ENCODE results near the gene SYT14.
"Not testable (repeated sequence)": the region's sequence is repeated elsewhere in the genome, so short reads cannot be mapped to it uniquely, and the experiment has no call there.

The SYT14 gene

DNA sequence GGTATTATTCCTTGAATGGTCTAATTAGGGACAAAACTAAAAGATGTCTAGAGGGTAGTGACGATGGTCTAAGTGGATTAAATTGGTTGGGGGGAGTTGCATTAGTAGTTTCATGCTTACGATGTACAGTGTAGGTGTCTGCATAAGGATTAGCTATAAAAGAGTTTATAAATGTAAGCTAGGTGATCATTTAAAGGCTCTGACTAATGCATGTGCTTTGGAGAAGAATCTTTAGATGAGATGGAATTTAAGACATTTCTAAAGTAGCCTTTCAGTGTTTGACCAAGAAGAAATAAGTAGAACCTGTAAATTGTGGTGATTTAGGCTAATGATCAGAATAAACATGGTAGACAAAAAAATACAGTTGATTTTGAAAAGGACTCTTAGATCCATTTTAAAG is 7.4 kb downstream of the SYT14 start:
- no peak for DNase-seq

DNA sequence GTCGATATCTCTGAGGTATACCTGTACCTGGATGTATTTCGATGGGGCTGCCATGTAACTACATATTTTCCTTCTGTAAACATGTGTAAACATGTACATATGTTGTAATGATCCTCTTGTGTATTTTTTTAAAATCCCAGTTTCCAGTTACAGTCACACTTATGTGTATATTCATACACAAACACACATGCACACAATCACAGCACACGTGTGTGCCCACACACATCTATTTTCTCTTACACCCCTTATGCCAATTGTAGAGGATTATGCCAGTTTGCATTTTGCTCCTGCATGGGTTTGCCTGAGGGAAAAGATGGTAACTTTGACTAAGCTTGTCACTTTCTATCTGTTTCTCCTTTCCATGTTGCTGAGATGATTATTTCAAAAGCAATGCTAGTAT is 10.1 kb downstream of the SYT14 start:
- no peak for DNase-seq

DNA sequence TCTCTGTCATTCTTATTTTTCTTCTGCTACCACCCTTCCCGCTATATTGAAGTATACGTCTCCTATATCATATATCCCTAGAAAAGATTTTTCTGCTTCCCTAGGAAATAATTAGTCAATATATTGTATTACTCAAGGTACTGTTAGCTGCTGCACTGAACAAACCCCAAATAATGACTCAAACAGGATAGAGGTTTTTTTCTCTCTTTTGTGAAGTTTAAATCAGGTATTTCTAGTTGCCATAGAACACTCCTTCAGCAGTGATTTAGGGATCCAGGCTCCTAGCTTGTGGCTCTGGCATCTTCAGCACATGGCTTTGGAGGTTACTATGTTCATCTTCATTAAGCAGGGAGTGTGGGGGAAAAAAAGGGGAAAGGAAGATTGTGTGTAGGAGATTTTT is 18.1 kb downstream of the SYT14 start:
- no peak for DNase-seq

DNA sequence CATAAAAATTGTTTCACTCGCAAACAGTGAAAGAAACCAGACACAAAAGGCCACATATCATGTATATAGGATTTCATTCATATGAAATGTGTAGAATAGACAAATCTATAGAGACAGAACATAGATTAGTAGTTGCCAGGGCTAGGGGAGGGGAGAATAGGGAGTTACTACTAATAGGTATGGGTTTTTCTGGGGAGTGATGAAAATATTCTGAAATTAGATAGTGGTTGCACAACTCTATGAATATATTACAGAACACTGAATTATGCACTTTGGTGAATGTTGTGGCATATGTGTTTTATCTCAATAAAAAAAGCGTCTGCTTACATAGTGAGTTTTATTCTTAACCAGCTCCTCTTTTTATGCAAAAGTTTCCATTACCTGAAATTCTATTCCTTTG is 21.6 kb downstream of the SYT14 start:
- DNase-seq = no peak

DNA sequence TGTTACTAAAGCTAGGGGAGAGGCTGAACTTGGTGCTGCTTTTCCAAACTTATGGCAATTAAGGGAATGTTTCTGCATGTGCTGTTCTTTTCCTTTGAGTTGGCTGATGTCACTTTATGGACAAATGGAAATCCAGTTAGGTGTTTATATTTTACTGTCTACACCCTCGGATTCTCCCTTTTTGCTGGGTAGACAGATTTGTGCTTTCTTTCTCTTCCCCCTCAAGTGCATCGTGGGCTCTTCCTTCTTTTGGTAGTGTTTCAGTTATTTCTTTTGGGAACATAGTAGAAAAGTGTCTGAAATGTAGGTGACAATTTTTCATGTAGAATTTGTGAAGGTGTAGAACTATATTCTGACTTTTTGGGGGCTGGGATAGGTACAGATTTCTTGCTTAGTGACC is 22.9 kb downstream of the SYT14 start:
- DNase-seq = no peak

DNA sequence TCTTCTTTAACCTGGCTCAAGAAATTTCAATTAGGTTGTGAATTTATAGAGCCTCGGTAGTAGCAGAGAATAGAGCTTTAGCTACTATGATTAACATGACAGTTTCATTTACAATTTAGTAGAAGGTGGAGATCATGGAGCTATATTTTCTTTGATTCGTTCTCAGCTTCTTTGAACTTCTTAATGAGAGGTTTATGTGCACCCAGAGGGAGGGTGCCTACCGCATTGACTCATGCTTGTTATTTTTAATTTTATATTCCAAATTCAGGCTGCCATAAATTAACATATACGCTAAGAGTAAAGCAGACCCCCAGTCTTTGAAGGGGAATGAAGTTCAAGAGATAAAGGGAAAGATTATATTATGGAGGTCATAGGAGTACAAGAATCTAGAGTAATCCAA is 24.4 kb downstream of the SYT14 start:
- no peak for DNase-seq

DNA sequence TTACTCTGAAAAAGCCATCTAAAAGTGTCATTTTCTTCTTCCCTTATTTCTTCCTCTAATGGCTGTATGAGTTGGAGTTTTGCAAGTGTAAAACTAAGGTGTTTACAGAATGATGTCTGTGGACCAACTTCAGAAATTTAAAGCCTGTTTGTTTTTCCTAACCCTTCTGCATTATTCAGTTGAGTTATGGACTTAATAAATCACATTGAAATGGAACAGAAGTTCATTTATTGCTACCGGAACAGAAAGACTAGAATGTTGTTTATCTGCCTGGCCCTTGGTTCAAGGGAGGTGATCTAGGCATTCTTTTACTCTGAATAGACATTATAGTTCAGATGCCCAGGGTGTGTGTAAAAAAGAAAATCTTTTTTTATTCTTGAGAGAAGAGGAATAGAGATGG is 24.8 kb downstream of the SYT14 start:
- no peak for DNase-seq

DNA sequence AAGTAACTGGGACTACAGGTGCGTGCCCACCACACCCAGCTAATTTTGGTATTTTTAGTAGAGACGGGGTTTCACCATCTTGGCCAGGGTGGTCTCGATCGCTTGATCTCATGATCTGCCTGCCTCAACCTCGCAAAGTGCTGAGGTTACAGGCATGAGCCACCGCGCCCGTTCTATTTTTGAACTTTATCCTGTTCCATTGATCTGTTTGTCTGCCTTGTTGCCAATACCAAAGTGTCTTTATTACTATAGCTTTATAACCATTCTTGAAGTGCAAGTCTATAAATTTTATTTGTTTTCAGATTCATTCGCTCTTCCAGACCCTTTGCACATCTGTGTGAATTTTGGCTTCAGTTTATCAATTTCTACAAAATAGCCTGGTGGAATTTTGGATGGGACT is 28.0 kb downstream of the SYT14 start:
- no peak for DNase-seq

DNA sequence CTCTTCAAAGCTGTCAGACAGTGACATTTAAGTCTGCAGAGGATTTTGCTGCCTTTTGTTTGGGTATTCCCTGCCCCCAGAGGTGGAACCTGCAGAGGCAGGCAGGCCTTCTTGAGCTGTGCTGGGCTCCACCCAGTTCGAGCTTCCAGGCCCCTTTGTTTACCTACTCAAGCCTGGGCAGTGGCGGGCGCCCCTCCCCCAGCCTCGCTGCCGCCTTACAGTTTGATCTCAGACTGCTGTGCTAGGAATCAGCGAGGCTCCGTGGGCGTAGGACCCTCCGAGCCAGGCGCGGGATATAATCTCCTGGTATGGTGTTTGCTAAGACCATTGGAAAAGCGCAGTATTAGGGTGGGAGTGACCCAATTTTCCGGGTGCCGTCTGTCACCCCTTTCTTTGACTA is 40.7 kb downstream of the SYT14 start:
- DNase-seq = not testable (repeated sequence)

DNA sequence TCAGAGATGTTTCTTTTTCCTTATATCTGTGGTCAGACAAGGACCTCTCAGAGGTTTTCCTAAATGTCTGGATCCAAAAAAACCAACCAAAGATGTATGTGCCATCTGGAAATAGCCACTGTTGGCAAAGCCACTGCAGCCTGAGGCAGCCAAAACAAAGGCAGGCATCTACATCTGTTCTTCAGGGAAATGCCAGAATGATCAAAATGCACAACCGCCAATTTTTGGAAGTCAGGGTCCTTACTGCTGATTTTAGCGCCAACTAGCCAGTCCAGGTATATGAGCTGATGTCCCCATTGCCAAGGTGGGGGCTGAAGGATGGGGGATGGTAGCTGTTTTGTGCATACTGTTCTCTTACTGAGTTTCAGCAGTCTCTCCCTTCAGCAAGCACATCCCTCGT is 45.9 kb downstream of the SYT14 start:
- no peak for DNase-seq

DNA sequence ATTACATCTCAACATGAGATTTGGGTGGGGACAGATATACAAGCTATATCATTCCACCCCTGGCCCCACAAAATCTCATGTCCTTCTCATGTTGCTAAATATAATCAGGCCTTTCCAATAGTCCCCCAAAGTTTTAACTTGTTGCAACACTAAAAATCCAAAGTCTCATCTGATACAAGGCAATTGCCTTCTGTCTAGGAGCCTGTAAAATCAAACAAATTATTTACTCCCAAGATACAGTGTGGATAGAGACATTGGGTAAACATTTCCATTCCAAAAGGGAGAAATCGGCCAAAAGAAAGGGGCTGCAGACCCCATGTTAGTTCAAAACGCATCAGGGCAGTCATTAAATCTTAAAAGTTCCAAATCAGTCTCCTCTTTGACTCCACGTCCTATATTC is 47.0 kb downstream of the SYT14 start:
- no peak for DNase-seq

DNA sequence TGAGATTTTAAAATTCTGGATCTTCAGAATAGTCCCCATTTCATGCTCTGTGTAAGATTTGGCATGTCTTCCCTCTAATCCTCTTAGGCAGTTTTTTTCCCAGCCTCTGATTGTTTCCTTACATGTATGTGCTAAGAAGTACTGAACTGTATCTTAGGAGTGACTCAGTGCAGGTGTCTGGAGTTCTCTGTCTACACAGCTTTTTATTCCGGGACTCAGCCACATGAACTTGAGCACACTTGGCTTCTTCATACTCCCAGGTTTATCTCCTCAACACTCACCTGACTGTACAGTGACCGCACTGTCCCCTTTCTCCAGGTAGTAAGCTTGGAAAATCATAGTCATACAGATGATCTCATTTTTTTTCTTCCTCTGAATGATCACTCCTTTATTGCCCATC is 50.7 kb downstream of the SYT14 start:
- no peak for DNase-seq

DNA sequence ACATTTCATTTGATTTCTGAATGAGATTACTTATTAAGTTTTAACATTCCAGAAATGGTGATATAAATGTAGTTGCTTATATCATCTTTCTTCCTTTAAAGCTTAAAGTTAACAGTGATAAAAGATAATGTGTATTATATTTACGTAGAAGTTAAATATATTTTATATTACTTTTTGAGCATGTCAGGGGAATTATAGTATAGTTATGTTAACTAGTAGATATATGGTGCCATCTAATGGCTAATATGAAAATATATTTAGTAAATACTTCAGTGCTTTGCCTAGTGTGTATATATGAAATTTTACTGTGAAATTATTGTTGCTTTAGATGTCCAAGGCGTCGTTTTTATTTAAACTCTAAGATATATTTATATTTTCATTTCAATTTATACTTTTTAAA is 51.5 kb downstream of the SYT14 start:
- DNase-seq = no peak

DNA sequence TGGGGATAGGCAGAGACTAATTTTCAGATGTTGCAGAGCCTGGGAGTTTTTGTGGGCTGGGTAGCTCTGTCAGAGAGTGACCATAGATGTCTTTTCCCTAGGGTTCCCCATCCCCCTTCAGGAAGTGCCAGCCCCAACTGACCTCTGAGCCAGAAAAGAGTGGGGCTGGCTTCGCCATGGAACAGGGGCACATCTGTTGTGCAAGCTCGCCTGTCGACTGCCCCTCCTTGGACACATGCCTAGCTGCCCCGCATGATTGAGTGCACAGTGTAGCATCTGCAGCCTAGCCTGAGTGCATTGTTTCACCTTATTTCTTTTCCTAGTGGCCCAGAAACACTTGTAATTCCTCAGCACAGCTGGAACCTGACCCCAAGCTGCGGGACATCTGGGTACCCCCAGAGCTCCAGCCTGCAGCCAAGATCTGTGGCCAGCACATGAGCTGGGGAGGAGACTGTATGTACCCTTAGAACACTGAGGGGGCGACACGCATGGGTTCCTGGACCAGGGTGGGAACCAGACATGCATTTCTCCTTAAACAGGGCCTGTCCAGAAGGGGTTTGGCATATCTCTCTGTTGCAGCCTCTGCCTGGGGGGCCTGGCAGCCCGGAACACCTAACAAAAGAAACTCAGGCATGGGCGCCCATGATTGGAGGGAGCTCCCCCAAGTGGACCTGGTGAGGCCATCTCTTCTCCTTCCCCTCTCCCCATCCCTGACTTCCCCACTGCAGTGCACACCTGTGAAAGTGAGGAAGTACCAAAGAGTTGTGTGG is 55.2 kb downstream of the SYT14 start:
- DNase-seq = no peak

DNA sequence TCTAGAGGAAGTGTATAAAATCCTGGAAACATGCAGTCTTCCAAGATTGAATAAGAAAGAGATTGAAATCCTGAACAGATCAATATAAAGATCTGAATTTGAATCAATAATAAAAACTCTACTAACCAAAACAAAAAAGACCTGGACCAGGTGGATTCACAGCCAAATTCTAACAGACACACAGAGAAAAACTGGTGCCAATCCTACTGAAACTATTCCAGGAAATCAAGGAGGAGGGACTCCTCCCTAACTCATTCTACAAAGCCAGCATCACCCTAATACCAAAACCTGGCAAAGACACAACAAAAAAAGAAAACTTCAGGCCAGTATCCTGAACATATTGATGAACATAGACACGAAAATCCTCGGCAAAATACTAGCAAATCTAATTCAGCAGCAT is 58.3 kb downstream of the SYT14 start:
- no peak for DNase-seq

DNA sequence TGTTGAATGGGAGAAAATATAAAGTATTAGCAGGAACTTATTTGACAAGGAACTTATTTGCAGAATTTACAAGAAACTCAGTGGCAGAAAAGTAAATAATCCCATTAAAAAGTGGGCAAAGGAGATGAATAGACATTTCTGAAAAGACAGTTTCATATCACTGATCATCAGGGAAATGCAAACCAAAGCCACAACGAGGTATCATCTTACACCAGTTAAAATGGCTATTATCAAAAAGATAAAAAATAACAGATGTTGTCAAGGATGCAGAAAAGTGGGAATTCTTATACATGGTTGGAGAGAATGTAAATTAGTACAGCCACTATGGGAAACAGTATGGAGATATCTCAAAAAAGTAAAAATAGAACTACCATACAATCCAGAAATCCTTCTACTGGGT is 61.0 kb downstream of the SYT14 start:
- no peak for DNase-seq

DNA sequence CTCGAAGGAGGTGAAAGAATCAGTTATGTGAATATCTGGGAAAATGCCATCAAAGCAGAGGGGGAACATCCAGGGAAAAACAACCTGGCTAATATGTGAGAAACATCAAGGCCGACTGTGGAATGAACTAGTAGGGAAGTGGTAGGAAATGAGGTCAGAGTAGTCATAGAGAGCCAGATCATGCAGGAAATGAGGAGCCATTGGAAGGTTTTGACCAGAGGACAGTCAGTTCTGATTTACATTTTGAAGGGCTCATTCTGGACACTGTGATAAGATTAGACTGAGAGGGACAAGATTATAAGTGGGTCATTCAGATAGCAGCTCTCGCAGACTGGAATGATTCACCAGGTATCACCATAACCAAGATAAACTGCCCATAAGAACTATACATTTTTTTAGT is 63.7 kb downstream of the SYT14 start:
- DNase-seq = peak; percentile 58

DNA sequence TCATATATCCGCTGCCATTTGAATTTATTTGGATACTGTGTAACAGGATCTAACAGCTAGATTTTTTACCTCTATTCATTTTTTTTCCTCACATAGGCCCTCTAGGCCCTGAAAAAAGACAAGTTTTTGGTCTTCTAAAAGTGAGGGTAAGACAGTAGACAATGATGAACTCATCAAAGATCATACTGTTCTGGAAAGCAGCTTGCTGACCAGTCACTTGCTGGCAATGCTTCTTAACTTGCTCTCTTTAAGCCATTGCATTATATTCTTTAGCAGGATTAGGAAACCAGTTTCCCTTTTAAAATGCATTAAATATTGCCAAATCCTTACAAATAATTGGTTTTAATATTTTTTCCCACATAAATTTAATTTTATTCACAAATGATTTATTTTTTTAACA is 65.5 kb downstream of the SYT14 start:
- DNase-seq = no peak

DNA sequence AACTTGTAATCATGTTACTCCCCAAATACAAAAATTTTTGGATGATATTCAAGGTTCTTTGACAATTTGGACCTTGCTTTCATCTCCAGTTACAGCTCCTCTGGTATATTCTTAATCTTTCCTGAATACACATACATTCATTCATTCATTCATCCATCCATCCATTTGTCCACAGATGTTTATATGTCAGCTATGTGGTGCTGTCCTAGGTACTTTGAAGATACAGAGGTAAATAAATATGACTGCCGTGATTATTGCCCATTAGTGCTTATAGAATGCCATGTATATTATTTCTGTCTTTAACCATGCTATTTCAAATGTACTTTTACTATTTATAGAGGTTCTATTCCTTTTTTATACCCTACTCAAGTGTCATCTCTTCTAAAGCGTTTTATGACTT is 72.1 kb downstream of the SYT14 start:
- DNase-seq = no peak

DNA sequence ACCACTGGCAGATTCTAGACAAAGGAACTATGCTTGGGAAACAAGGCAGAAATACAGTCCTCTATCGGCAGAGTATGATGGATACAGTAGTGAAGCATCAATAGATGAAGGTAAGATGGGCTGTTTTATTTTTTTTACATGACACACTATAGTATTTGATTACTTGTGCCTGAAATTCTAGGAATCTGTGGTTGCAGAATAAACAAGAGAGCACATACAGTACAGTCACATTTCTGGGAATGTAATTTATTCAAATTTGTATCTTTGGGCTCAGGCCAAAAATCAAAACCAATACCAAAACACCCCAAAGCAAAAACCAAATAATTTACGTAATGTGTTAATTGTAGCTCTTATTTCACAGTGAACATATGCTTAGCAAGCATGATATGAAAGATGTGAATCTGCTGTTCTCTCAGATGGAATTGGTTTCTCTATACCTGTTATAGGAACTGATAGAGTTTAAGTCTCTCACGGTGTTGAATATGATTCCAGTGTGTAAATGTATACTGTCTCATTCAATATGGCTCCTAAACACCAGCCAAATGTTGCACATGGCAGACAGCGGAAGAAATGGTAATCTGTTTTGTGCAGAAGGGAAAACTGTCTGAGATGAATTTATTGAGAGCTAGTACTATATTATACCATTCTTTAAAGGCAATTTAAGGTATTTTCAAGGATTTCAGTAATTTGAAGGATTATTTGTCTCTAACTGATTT is 83.3 kb downstream of the SYT14 start:
- DNase-seq = no peak

DNA sequence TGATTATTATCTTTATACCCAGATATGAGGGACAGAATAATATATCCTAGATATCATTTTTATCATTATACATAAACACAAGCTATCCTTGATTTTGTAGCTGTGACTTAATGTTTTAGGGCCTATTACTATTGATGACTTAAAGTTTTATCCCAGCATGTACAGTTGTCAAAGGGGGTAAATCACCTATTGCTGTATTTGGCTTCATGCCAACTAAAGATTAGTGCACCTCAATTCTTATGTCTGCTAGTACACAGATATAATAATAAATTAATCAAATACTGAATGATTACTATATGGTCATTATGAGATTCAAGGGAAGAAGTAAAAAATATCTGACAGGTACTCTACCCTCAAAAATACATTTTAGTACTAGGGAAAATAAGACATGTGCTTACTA is 84.0 kb downstream of the SYT14 start:
- DNase-seq = no peak

DNA sequence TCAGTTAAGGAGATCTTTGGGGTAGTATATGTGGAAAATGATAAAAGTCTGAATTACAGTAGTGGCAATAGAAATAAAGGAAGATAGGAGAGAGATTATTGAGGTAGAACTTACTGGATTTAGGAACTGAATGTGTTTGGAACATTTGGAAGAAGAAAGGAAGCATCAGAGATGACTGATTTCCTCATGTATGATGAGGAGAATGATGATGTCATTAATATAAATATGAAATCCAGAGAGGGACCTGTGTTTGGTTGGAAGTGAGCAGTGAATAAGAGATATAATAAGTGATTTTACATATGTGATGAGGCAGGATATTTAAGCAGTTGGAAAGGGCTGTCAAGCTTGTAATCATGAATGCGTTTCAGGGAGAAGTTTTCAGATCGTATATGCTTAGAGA is 86.3 kb downstream of the SYT14 start:
- no peak for DNase-seq

DNA sequence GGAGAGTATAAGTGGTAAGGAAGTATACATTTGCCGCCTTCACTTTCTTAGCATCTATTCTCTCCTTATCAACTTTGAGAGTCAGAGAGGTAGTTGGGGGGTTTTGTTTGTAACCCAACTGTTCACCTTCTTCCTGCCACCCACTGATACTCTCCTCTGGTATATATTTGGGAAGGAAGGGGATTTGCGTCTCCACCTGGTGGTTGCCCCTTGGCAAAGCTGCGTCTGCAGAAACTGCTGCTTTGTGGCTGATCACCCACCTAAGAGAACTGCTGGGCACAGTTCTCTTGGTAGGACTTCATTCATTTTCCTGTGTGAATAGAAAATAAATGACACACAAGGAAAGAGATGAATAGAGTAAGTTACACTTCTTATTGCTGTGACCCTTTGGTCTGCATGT is 87.0 kb downstream of the SYT14 start:
- DNase-seq = no peak

DNA sequence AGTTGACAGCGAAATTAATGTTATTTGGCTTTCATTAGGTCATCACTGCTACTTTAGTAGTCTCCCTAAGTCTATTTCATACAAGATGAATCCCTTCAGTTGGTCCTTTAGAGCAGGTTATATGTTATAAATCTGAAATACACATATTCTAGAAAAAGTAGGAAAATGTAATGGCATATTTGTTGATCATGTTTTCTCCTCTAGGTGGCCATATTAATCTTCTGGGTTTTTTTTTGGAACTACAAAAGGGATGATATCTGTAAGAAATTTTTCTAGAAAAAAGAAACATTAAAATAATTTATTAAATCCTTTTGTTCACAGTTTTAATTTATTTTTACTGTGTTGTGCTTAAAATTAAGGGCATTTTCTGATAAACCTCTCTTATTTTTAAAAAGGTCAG is 87.9 kb downstream of the SYT14 start:
- DNase-seq = no peak

DNA sequence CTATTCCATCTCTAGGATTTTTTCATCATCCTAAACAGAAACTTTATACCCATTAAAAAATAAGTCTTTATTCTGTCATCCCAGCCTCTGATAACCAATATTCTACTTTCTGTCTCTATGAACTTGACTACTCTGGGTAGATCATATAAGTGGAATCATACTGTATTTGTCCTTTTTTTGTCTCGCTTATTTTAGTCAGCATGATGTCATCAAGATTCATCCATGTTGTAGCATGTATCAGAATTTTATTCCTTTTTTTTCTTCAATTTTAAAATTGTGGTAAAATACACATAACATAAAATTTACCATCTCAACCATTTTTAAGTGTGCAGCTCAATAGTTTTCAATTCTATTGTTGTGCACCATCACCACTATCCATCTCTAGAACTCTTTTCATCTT is 90.0 kb downstream of the SYT14 start:
- no peak for DNase-seq
